Brain microvascular endothelial cell (primary cell): ENCODE measurements around the gene RASL11B.

Experiments
- DNase-seq: peaks from one replicate; pipeline ENCODE4 v3.0.0-alpha.2; 2020
- H3K27ac ChIP-seq: fragments of 250-450 bp; sonication (Bioruptor Pico); 2 replicates; pipeline ENCODE4 v1.5.1; 2020; ENCODE audit warnings: mild to moderate bottlenecking, moderate library complexity
- H3K27me3 ChIP-seq: fragments of 250-450 bp; sonication (Bioruptor Pico); replicated peaks from 2 replicates; pipeline ENCODE4 v1.5.1; 2020; ENCODE audit warnings: mild to moderate bottlenecking
- H3K36me3 ChIP-seq: fragments of 250-450 bp; sonication (Bioruptor Pico); replicated peaks from 2 replicates; pipeline ENCODE4 v1.5.1; 2020; ENCODE audit warnings: mild to moderate bottlenecking
- H3K4me3 ChIP-seq: 2 replicates; pipeline ENCODE4 v1.5.1; 2011; ENCODE audit warnings: low read depth, mild to moderate bottlenecking, control low read depth, low read length, moderate library complexity
- CTCF ChIP-seq: IDR thresholded peaks from 2 replicates; pipeline ENCODE4 v1.5.1; 2011; ENCODE audit warnings: low read depth, mild to moderate bottlenecking, moderate library complexity, low read length, control low read depth, inconsistent platforms; ENCODE audit errors: missing control alignments
- in situ Hi-C: cut with HindIII; loops from 2 replicates; pipeline ENCODE4 v1.10.0; 2017; ENCODE audit warnings: low sequenced_read_pairs, low pct_ligation_motif_present

RASL11B gene

GRCh38 chr4:52861171-52861823, 820 bp upstream of the RASL11B start:
- TF ChIP-seq CTCF: no peak
- Histone ChIP-seq H3K4me3 (peak overlapping the region; percentile 67), H3K36me3 (no peaks in the 10 kb centered on the region), H3K27me3 (peaks cover 8% of the 10 kb centered on the region), H3K27ac (no peak overlapping the region)
- in situ Hi-C loops: no loop called here
- DNase-seq: no peak

GRCh38 chr4:52862639-52863161, 583 bp downstream of the RASL11B start:
- TF ChIP-seq CTCF: no peak
- H3K27ac ChIP-seq: no peak overlapping the region
- peak overlapping the region; percentile 49 for H3K4me3 ChIP-seq
- H3K36me3 ChIP-seq: no peaks in the 10 kb centered on the region
- in situ Hi-C loops: no loop called here
- peaks cover 8% of the 10 kb centered on the region for H3K27me3 ChIP-seq
- DNase-seq: no peak

GRCh38 chr4:52863324-52863723, 1.2 kb downstream of the RASL11B start:
- Histone ChIP-seq H3K36me3 (no peaks in the 10 kb centered on the region), H3K27me3 (peaks cover 8% of the 10 kb centered on the region), H3K4me3 (no peak overlapping the region), H3K27ac (no peak overlapping the region)
- no peak for DNase-seq
- in situ Hi-C loops: no loop called here
- TF ChIP-seq CTCF: no peak

GRCh38 chr4:52864793-52865192, 2.7 kb downstream of the RASL11B start:
- TF ChIP-seq CTCF: no peak
- in situ Hi-C loops: no loop called here
- Histone ChIP-seq H3K27me3 (peaks cover 8% of the 10 kb centered on the region), H3K27ac (no peak overlapping the region), H3K4me3 (no peak overlapping the region), H3K36me3 (no peaks in the 10 kb centered on the region)
- DNase-seq: peak; percentile 20

- H3K27ac ChIP-seq: no peak overlapping the region
- no peaks in the 10 kb centered on the region for H3K36me3 ChIP-seq
- H3K27me3 ChIP-seq: peaks cover 8% of the 10 kb centered on the region
- DNase-seq: no peak
- H3K4me3 ChIP-seq: no peak overlapping the region
- TF ChIP-seq CTCF: no peak
- in situ Hi-C loops: no loop called here
Measured at GRCh38 chr4:52865300-52865699, 3.2 kb downstream of the RASL11B start.

- no peaks in the 10 kb centered on the region for H3K36me3 ChIP-seq
- H3K27me3 ChIP-seq: peaks cover 5% of the 10 kb centered on the region
- no peak for TF ChIP-seq CTCF
- H3K27ac ChIP-seq: no peak overlapping the region
- no peak for DNase-seq
- H3K4me3 ChIP-seq: no peak overlapping the region
- in situ Hi-C loops: no loop called here
Measured at GRCh38 chr4:52866734-52867133, 4.6 kb downstream of the RASL11B start.
